GM19455 (cell line): ENCODE data around the gene ZFC3H1.
"Not testable (repeated sequence)": the region's sequence is repeated elsewhere in the genome, so short reads cannot be mapped to it uniquely, and the experiment has no call there.

Experiments
- ATAC-seq: cut with Tn5 transposase; IDR thresholded peaks from one replicate; pipeline ENCODE4 v1.9.1; 2021; ENCODE audit not compliant: unreplicated experiment

ZFC3H1 gene

DNA sequence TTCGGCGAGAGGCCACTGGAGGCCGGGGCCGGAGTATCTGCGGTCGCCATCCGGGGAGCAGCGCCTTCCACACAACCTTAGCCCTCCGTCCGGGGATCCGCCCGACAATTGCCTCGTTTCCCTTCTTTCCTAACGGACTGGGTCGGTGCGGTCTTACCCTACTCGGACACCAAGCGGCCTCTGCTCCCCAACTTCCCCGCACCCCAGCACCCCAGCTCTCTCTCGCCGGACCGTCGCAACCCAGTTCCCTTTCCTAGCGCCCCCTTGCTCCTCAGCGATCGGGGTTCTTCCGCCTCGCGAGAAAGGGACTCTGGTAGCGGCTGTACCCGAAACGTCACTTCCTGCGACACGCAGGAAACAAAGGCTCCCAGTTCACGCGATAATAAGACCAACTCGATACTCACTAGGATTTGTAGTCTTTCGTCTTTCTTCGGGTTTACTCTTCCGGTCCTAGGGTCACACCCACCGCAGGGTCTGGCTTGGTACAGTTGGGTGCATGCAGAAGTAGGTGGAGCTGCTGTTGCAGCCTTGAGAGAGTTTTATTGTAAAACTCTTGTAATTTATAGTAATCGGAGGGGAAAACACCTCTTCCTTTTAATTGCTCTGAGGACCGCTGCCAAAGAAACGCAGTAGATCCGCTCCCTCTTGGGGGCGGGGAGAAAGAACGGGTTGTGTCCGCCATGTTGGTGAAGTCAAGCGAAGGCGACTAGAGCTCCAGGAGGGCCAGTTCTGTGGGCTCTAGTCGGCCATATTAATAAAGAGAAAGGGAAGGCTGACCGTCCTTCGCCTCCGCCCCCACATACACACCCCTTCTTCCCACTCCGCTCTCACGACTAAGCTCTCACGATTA, at the start of gene ZFC3H1, which contains the start of gene THAP2:
Gene ZFC3H1 (minus strand): TSS at position 288 of the 850 bp plus-strand sequence. CDS start 238 bp downstream, at position 50.
Gene THAP2 (plus strand): TSS at position 741 of the 850 bp plus-strand sequence. CDS start 209 bp downstream, outside the sequence.
- peak; percentile 92 for ATAC-seq

DNA sequence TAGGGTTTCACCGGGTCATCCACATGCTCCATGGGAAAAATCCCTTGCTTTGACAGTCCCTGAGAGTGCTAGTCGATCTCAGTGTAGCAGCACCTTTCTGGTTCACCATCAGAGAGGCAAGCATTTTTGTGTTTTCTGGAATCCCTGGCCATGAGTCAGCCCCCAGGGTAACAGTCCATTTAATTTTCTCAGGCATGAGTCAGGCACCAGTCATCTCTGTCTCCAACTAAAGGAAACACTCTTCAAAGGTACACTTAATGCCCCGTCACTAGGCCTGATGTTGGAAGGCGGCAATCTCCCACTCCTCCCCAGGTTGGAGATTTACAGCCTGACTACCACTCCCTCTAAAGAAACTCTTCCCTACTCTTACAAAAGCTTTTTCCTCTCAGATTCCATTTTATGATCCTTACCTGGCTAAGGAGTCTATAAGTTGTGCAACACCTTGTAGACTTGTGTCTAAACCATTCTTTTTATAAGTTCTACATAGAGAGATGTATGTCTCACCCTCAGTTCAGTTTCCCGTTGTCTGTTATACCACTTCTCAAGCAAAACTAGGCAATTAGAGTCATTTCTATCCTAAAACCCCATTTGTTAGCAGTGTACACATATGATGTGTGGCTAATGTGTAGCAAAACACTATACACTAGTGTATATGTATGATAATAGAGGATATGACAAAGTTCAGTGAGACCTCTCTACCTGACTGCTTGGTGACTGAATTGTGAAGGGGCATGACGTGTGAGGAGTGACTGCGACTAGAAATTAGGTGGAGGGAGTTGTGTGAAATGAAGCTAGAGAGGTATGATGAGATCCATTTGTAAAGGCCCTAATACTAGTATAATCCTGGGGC, 46.9 kb upstream of the ZFC3H1 start:
- ATAC-seq, result no peak

DNA sequence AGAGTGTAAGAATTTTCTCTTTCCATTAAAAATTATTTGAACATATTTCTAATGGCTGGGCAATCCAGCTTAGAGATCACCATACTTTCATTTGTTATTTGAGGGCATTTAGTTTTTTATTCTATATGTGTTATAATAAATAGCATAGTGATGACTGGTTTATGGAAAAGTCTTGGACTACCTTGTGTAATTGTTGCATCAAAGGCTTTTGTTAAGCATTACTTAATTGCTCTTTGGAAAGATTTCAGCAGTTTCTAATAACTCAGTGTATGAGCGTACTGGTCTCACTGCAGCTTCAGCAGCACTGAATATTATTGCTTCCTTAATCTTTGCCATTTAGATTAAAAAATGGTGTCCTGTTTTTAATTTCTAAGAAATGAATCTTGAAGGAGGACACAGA, 45.0 kb upstream of the ZFC3H1 start:
- no peak for ATAC-seq

GRCh38 chr12:71704920-71705319, 41.3 kb upstream of the ZFC3H1 start:
- ATAC-seq, result no peak

DNA sequence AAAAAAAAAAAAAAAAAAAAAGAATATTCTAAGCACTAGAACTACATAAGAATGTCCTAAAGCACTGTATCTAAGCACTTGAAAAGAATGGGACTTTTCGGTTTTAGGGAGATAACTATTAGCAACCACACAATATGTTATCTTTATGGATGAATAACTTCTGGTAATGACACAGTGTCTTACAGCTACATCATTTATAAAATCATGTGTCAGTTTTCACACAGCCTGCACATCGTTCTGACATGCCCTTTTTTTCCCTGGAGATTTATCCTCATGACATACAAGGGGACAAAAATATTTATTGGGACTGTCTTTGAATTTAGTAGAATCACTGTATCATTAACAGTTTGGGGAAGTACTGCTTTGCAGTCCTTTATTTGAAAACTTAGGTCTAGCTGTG, 39.6 kb upstream of the ZFC3H1 start:
- ATAC-seq, result no peak

- ATAC-seq, result no peak
Measured at GRCh38 chr12:71702590-71702989, 38.9 kb upstream of the ZFC3H1 start.

GRCh38 chr12:71702181-71702580, 38.5 kb upstream of the ZFC3H1 start:
- not testable (repeated sequence) for ATAC-seq

DNA sequence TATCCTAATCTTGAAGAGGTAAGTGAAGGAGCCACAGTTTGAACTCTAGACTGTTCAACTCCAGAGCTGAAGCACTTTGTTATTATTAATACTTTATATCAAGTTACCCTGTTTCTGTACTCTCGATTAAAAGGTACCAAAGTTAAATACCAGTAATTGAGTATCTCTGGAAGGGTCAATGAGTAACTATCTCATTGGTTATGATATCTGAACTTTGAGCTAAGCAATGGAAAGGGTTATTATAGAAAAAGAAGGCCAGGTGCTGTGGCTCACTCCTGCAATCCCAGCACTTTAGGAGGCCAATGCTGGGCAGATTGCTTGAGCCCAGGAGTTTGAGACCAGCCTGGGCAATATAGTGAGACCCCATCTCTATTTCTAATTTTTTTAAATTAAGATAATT, 32.1 kb upstream of the ZFC3H1 start:
- ATAC-seq, result no peak

DNA sequence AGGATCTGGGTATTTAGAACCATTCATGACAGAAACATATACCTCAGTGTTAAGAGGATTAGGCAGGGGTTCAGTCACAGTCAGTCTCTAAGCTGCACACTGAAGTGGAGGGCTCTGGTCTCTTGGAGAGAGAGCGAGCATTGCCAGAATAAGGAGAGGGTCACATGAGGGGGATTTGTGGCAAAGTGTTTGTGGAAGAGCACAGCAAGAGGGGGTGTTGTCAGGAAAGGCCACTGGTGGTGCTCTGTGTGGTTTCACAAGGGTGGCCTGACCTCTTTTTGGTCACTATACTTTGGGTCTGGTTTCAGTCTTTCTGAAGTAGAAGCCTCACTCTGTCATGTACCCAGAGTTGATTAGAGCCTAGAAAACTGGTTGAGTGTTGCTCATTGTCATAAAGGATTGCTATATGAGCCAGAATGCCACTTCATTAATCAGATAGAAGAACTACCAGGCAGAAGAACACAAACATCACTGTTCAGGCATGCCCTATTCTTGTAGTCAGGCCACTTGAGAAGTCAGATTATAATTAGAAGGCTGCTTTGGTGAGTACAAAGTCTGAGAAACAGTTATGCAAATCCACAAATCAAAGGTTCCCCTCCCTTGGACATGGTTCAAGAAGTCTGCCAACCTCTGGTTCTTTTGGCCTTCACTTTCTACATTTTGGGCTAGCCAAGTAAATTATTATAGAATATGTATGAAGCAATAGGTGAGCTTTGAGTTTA, 30.6 kb upstream of the ZFC3H1 start:
- ATAC-seq, result peak; percentile 79

- ATAC-seq, result not testable (repeated sequence)
Measured at GRCh38 chr12:71693651-71694050, 30.0 kb upstream of the ZFC3H1 start.

- no peak for ATAC-seq
Measured at GRCh38 chr12:71693126-71693525, 29.5 kb upstream of the ZFC3H1 start.

DNA sequence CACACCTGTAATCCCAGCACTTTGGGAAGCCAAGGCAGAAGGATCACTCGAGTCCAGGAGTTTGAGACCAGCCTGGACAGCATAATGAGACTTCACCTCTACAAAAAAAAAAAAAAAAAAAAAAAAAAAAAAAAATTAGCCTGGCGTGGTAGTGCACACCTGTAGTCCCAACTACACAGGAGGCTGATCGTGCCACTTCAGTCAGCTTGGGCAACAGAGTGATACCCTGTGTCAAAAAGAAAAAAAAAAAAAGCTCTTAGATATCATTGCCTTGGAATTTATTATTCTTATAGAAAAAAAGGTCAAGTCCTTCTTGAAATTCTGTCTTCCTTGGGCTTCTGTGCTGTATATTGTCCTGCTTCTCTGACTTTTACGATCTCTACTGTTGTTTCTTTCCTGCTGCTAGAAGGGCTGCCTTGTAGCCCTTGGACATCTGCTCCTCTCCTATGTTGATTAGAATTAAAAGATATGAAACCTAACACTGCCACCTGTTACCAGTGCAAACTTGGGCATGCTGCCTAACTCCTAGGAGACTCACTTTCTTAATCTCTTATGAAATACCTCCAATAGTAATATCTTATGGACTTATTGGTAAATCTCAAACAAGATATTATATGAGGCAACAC, 28.0 kb upstream of the ZFC3H1 start:
- no peak for ATAC-seq

DNA sequence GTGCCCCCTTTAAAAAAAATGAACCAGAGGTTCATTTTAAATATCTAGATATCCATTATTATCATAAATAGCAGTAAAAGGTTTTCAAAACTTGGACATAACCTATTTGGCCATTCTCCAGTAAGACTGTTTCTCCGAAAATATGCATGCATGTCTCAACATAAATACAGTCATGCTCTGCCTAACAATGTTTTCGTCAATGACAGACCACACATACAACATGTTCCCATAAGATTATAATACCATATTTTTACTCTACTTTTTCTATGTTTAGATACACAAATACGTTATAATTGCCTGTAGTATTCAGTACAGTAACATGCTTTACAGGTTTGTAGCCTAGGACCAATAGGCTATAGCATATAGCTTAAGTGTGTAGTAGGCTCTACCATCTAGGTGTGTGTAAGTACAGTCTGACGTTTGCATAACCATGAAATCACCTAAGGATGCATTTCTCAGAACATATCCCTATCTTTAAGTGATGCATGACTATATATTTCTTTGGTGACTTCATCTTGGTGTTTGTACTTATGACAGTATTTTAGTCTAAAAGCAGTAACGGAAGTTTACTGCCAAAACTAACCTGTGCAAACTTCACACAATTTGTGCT, 25.4 kb upstream of the ZFC3H1 start:
- ATAC-seq, result no peak

- ATAC-seq, result not testable (repeated sequence)
Measured at GRCh38 chr12:71687172-71687571, 23.5 kb upstream of the ZFC3H1 start.

- no peak for ATAC-seq
Measured at GRCh38 chr12:71686658-71687025, 23.0 kb upstream of the ZFC3H1 start.

DNA sequence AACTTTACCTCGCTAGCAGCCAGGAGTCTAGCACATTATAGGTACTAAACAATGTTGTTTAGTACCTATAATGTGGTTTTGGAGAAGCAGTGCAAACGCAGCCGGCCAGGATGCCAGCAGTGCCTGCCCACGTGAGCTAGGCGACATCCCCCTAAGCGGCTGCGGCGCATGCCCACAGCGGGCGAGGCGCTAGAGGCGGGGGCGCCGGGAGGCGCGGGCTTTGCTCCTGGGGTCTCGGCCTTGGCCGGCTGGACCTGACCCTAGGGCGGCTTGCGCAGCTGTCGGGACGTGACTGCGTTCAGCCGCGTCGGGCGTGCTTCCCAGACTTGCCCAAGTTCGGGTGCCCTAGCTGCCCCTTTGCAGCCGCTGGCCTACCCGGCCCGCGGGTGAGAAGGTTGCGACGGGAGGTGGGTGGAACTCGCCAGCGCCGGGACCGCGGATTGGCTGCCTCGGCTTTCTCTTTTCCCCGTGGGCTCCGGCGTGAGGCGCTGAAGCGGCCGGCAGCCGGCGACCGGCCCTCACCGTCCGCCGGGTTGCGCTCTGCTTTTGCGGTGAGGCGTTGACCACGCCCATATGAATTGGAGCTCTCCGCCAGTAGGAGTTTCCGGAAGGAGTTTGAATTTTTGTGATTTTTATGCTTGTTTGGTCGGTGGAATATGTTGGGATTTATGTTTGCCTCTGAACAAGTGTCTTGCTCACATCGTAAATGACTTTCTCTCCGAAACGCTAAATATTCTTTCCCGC, 22.4 kb upstream of the ZFC3H1 start, which contains the start of gene TMEM19:
Gene TMEM19 (plus strand): TSS at position 169 of the 744 bp plus-strand sequence. CDS start 599 bp downstream, outside the sequence.
- ATAC-seq, result peak; percentile 86

DNA sequence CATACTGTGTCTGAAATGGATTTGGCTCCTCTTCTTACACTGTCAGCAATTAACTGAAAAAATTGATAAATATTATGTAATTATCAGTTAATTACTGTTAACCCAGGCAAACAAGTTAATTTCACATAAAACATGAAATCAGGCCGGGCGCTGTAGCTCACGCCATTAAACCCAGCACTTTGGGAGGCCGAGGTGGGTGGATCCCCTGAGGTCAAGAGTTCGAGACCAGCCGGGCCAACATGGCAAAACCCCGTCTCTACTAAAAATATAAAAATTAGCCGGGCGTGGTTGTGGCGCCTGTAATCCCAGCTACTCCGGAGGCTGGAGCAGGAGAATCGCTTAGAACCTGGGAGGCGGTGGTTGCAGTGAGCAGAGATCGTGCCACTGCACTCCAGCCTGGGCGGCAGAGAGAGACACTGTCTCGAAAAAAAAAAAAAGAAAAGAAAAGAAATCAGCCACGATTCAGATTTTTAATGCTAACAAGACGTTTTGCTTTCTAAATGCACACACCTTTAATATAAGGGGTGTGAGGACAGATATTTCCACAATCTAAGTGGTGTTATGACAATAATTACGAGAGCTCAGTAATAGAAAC, 21.8 kb upstream of the ZFC3H1 start:
- no peak for ATAC-seq

- no peak for ATAC-seq
Measured at GRCh38 chr12:71684081-71684480, 20.4 kb upstream of the ZFC3H1 start.

GRCh38 chr12:71683633-71684032, 20.0 kb upstream of the ZFC3H1 start:
- no peak for ATAC-seq
